Endometrial microvascular endothelial cells (primary cell): Measurements from ENCODE around the gene CPNE7. TPM values are rescaled to one million over a fixed set of nuclear protein-coding genes. Genes with fewer than 3 reads are reported as not detected.
"Not testable (repeated sequence)": the region's sequence is repeated elsewhere in the genome, so short reads cannot be mapped to it uniquely, and the experiment has no call there.

Experiments
- in situ Hi-C: cut with HindIII; loops from 2 replicates; pipeline ENCODE4 v1.10.0; 2017; ENCODE audit warnings: low sequenced_read_pairs, low pct_unique_long_range_greater_than_20kb; ENCODE audit errors: inconsistent ontology term
- total RNA-seq: library from RNA; depleted of rRNA; stranded (reverse); fragments of >200 nt; gene quantifications from one replicate; pipeline ENCODE4 v1.2.3, GENCODE V29; 2015; ENCODE audit errors: inconsistent ontology term

The CPNE7 gene
- total RNA-seq, 1 donor from 2014 or later, result 22.9 TPM

DNA sequence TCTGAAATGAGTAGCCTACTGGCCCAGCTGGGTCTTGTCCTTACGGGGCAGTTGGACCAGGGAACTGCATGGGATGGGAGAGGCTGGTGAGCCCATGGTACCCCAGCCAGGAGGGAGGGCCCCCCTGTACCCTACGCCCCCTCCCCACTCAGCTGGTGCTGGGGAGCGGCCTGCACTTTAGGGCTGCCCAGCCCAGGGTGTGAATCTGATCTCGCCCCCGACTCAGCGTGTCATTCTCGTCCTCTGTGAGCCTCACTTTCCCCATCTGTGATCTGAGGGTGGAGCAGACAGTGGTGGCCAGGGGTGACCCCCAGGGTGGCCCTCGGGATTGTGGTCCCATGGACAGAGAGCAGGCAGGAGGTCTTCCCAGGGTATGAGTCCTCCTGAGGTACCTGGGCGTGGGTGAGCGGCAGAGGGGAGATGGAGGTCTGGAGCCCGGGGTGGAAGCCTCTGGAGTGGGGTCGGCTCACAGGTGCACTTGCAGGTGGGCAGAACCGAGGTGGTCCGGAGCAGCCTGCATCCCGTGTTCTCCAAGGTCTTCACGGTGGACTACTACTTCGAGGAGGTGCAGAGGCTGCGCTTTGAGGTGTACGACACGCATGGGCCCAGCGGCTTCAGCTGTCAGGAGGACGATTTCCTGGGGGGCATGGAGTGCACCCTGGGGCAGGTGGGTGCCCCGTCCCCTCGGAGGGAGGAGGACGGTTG lies 1.6 kb downstream of the CPNE7 start:
- in situ Hi-C loops, result no loop called here

DNA sequence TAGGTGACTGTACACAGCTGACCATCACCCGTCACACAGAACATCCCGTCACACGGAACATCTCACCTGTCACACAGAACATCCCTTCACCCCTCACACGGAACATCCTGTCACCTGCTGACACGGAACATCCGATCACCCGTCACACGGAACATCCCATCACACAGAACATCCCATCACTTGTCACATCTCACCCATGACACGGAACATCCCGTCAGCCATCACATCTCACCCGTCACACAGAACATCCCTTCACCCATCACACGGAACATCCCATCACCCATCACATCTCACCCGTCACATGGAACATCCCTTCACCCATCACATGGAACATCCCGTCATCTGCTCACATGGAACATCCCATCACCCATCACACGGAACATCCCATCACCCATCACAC lies 3.8 kb downstream of the CPNE7 start:
- in situ Hi-C loops, result no loop called here

DNA sequence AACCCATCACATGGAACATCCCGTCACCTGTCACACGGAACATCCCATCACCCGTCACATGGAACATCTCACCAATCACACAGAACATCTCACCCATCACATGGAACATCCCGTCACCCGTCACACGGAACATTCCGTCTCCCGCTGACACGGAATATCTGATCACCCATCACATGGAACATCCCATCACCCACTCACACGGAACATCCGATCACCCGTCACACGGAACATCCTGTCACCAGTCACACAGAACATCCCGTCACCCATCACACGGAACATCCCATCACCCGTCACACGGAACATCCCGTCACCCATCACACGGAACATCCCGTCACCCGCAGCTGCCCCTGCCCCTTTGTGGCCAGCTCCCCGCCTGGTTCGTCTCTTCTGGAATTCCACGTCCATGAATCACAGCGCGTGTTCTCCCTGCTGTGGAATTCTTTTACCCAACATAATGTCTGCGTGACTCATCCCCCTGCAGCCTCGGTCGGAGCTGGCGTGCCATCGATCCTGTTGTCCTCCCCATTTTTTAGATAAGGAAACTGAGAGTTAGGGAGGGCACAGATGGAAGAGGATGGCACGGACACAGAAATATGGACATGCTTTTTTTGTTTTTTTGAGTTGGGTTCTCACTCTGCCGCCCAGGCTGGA lies 5.6 kb downstream of the CPNE7 start:
- in situ Hi-C loops, result no loop called here

DNA sequence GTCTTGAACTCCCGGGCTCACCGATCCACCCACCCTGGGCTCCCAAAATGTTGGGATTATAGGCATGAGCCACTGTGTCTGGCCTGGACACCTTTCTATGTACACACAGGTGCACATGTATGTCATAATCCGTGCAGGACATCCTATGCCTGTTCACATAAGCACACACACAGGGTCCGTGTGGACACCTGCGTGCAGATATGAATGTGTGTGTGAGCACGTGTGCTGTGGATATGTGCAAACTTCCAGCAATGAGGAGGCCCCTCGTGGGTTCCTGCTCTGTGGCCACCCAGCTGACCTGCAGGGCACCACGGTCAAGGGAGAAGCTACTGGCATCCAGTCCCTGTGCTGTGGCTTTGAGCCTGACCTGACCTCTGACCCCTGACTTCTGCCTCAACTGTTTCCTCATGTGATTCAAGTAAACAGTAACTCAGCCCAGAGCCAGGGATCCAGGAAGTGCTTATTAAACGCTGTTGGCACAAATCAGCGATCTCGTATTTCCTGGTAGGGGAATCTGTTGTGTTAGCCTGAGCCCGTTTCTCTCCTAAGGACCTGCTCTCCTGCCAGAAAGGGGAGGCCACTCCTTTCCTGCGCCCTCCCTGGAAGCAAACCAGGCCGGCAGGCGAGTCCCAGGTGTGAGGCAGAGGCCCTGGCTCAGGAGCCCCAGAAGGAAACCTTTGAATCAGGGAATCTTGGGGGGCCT lies 6.5 kb downstream of the CPNE7 start:
- in situ Hi-C loops, result no loop called here

DNA sequence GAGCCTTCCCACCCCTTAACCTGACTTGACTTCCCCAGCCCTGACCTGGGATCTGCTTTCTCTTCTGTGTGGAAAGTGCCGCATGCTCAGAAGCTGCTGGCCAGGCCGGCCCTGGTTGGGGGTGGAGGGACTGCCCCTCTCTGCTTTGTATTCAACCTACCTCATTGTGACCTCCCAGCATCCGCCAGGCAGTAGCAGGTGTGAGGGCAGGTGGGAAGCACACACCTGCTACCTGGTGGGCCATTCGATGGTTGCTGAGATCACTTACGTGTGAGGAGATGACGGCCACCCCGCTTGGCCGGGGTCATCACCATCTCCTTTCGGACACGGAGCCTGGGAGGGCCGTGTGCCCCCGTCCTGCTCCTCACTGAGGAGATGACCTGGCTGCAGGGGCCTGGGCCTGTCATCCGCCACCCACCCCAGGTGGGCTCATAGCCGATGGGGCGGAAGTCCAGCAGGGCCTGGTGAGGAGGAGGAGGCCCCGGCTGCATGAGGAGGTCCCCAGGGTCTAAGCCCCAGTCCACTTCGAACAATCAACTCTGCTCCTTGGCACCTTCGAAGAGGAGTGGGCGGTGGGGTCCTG lies 7.1 kb downstream of the CPNE7 start:
- in situ Hi-C loops, result no loop called here

DNA sequence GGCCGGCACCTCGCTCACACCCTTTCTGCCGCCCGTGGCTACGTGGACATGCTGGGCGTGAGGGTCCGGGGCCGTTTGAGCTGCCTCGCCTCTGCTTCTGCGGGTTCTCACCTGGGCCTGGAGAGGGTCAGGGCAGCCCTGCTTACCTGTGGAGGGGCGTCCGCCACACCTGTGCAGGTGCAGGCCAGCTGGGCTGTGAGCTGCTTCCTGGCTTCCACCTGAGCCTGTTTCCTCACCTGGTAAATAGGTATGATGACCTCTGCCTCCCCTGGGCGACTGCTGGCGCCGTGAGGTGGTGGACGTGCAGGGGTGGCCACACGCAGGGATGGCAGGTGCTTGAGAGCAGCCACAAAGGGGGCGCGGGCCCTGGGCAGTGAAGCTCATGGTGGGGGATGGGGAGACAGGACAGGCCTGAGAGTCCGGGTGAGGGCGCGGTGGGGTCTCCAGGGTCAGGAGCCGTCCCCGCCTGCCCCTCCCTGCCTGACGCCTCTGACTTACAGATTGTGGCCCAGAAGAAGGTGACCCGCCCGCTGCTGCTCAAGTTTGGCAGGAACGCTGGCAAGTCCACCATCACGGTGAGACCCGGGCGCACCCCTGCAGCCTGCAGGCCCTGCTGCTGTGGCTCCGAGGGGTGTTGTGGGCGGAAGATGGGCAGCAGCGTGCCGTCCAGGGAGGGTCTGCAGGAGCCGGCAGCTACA lies 7.8 kb downstream of the CPNE7 start:
- in situ Hi-C loops, result no loop called here

DNA sequence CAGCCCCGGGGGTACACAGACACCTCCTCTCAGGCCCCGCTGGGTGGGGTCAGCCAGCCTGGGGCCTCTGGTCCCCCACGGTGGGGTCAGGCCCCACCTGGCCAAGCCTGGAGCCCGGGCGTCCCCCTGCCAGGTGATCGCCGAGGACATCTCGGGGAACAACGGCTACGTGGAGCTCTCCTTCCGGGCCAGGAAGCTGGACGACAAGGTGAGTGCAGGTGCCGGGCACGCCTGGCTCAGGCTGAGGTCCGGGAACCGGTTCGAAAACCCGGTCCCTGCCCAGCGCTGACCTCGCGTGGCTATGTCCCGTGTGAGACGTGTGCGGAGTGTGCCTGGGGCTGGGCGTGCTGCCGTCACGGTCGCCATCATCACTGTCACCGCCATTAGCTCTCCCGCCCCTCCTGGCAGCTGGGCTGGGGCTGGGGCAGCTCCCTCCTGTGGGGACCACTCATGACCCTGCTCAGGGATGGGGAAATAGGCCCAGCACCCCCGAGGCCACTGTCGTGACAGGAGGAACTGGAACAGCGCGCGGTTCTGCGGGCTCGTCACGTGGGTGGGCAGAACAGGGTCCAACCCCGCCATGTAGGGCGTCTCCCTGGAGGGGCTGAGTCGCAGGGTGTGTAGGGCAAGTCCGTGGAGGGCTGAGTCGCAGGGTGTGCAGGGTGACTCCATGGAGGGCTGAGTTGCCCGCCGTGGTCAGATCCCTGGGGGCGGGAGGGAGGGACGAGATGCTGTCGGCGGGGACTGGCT lies 8.5 kb downstream of the CPNE7 start:
- in situ Hi-C loops, result no loop called here

DNA sequence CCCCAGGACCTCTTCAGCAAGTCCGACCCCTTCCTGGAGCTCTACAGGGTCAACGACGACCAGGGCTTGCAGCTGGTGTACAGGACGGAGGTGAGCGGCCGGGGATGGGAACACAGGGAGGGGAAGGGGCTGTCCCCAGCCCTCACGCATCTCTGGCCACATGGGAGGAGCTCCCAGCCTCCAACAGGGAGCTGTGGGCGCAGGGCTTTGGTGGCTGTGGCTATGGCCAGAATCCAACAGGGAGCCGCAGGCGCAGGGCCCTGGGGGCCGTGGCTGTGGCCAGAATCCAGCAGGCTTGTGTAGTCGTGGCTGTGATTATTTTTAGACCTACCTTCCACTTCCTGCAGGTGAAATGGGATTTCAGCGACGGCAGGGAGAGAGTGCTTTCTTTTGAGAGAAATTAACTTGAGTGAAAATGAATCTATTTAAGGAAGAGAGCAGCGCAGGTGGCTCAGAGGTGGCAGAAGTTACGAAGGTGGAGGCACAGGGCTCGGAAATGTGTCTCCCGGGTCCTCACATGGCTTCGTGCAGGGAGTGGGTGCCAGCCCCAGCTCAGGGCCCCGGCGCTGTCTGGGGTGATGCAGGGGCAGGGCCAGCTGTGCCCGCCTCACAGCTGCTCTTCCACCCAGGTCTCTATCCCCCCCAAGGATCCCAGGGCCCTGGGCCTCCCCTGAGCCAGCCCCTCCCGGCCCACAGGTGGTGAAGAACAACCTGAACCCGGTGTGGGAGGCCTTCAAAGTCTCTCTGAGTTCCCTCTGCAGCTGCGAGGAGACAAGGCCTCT lies 9.4 kb downstream of the CPNE7 start:
- in situ Hi-C loops, result no loop called here

DNA sequence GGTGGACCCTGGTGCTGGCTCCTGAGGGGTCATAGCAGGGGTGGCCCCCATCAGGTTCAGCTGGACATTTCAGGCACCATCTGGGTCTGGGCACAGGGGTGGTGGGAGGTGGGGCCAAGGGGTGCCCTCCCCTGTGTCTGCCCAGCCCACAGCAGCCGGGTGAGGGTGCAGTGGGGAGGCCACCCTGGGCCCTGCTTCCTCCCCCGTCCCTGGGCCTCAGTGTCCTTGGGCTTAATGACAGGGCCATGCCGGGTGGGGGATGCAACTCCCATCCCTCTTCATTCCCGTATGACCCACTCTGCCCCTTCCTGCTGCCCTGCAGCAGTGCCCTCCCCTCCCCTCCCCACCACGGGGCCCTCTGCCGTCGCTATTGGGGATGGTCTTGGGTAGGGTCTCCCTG lies 10.7 kb downstream of the CPNE7 start:
- in situ Hi-C loops, result no loop called here

DNA sequence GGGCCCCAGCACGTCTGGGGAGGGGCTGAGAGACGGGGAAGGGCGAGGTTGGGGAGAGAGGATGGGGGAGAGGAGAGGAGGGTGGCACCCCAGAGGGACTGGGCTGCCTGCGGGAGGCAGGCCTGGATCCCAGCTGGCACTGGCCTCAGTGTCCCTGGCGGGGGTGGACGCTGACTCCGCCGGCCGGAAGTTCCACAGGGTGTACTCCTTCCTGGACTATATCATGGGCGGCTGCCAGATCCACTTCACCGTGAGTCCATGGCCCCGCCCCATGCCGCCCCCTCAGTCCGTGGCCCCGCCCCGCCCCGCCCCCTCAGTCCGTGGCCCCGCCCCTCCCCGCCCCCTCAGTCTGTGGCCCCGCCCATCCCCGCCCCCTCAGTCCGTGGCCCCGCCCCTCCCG lies 11.3 kb downstream of the CPNE7 start:
- in situ Hi-C loops, result no loop called here

DNA sequence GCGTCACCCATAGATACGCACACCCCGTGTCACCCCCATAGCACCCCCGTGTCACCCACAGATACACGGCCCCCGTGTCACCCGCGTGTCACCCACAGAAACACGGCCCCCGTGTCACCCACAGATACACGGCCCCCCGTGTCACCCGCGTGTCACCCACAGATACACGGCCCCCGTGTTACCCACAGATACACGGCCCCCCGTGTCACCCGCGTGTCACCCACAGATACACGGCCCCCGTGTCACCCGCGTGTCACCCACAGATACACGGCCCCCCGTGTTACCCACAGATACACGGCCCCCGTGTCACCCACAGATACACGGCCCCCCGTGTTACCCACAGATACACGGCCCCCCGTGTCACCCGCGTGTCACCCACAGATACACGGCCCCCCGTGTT lies 12.1 kb downstream of the CPNE7 start:
- in situ Hi-C loops, result not testable (repeated sequence)

DNA sequence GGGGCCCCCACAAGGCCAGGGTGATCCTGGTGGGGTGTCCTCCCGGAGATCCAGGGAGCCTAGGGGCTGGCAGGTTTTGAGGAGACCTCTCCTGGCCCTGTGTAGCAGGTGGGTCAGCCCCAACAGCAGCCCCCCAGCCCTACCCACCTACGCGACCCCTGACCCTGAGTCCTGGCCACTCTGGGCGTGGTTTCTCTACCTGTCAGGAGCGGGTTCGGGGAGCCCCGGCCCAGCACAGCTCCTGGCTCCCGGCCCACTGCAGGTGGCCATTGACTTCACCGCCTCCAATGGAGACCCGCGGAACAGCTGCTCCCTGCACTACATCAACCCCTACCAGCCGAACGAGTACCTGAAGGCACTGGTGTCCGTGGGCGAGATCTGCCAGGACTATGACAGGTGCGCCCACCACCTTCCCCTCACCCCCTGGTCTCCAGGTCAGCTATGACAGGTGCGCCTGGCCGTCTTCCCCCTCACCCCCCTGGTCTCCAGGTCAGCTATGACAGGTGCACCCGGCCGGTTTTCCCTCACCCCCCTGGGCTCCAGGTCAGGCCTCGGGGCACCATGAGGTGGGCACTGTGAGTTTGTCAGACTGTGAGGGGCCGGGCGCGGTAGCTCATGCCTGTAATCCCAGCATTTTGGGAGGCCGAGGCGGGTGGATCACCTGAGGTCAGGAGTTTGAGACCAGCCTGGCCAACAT lies 13.0 kb downstream of the CPNE7 start:
- in situ Hi-C loops, result no loop called here

DNA sequence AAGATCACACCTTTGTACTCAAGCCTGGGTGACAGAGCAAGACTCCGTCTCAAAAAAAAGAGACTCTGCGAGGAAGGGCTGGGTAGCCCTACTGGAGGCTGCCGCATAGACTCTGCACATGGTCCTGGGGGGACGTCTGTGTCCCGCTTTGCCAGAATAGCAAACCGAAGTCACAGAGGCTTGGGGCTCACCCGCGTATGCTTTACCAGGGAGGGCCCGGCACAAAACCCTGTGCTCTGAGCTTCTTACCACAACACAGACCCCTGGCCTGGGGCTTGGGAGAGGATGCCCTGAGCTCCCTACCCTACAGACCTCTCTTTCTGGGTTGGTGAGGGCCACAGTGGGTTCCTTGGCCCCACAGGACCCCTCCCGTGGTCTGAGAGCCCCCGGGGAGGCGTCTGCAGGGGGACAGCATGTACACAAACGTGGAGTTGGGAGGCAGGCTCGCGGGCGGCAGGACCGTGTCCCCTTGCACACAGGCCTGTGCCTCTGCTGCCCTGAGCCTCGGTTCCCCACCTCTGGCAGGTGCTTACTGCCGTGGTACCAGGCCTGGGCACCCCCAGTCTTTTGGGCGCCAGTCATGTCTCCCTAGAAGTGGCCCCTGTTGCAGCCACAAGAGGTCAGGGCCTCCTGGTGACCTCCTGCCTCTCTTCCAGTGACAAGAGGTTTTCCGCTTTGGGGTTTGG lies 13.8 kb downstream of the CPNE7 start:
- in situ Hi-C loops, result no loop called here

DNA sequence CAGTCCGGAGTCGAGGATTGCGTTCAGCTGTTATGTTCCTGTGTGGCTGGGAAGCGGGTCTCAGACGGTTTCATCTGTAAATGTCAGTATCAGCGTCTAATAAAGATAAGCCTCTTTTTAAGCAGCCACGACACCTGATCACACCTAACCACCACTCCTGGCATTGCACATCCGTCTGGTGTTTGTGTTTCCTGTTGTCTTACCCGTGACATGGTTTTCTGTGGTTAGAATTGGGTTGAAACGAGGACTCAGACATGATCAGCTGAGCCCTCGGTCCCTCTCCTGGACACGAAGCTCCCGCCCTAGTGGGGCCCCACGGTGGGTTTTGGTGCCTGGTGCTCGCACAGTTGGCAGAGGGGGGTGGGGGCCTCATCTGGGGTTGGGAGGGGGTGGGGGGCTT lies 18.3 kb downstream of the CPNE7 start:
- in situ Hi-C loops, result no loop called here

DNA sequence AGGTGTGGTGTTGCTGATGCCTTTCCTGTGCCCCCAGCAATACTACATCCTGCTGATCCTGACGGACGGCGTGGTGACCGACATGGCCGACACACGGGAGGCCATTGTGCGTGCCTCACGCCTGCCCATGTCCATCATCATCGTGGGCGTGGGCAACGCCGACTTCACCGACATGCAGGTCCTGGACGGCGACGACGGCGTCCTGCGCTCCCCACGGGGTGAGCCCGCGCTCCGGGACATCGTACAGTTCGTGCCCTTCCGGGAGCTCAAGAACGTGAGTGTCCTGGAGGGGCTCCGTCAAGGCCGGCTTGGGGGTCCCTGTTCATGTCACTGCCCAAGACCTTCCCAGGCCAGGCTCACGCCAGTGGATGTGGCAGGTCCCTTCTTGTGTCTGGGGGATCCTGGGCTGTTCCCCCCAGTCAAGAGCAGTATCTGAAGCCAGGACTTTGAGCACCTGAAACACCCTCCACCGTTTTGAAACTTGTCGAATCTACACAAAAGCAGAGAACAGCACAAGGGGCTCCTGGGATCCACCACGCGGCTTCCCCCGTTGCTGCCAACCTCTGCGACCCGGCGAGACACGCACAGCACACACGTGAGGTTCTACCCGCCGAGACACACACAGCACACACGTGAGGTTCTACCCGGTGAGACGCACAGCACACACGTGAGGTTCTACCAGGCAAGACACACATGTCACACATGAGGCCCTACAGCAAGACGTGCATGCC lies 19.9 kb downstream of the CPNE7 start:
- in situ Hi-C loops, result no loop called here

DNA sequence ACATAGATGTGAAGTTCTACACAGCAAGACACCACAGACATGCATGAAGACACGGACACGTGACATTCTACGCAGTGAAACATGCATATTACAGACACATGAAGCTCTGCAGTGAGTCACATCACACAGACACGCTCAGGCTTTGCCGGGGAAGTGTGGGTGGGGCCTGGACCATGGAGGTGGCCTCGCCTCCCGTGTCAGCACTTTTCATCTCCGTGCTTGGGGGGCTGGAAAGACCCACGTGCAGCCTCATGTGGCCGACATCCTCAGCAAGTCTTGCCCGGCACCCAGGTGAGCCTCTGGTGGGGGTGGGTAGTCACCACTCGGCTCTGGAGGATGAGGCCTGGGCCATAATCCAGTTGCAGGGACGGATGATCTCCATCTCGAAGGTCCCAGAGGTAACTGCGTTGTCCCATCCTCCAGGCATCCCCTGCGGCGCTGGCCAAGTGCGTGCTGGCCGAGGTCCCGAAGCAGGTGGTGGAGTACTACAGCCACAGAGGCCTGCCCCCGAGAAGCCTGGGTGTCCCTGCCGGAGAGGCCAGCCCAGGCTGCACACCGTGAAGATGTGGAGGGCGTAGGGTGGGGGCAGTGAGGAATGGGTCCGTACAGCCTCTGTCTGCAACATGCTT lies 20.6 kb downstream of the CPNE7 start:
- in situ Hi-C loops, result no loop called here
